Mesenteric fat pad (tissue), 1 donor: ENCODE measurements around the gene SMAGP. TPM values are rescaled to one million over a fixed set of nuclear protein-coding genes. Genes with fewer than 3 reads are reported as not detected.
"Not testable (repeated sequence)": the region's sequence is repeated elsewhere in the genome, so short reads cannot be mapped to it uniquely, and the experiment has no call there.

ENCODE experiments used
- DNase-seq: peaks from one replicate; pipeline ENCODE4 v3.0.0-alpha.2; 2020; ENCODE audit warnings: low spot score
- long read RNA-seq: library from polyadenylated mRNA; unstranded; transcript quantifications from one replicate; pipeline ENCODE4 v2.0.0, GENCODE V29; 2020
- total RNA-seq: library from RNA; stranded (reverse); fragmentation: NEBNext Ultra II Directional; extraction: Animal tissue kit (Norgen Biotek cat#: 25700); gene quantifications from one replicate; pipeline ENCODE4 v1.2.1, GENCODE V29; 2021
- donor health status: DM: yes; HTN: yes; CAD: no.

SMAGP gene, protein sequence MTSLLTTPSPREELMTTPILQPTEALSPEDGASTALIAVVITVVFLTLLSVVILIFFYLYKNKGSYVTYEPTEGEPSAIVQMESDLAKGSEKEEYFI
- total RNA-seq, result 10.1 TPM
- long read RNA-seq, transcript SMAGP-203 (4 exons, 2,350 nt), result major isoform, 23 of 33 reads
- long read RNA-seq, partial matches to known transcripts, result 6 of 33 reads
- long read RNA-seq, other reads (novel, unspliced or antisense), result 3 of 33 reads

GRCh38 chr12:51270067-51270950 lies at the start of gene SMAGP:
Gene SMAGP (minus strand): TSS chr12:51270415. CDS start chr12:51269278, 1,137 bp downstream.
- peak; percentile 91 for DNase-seq

DNA sequence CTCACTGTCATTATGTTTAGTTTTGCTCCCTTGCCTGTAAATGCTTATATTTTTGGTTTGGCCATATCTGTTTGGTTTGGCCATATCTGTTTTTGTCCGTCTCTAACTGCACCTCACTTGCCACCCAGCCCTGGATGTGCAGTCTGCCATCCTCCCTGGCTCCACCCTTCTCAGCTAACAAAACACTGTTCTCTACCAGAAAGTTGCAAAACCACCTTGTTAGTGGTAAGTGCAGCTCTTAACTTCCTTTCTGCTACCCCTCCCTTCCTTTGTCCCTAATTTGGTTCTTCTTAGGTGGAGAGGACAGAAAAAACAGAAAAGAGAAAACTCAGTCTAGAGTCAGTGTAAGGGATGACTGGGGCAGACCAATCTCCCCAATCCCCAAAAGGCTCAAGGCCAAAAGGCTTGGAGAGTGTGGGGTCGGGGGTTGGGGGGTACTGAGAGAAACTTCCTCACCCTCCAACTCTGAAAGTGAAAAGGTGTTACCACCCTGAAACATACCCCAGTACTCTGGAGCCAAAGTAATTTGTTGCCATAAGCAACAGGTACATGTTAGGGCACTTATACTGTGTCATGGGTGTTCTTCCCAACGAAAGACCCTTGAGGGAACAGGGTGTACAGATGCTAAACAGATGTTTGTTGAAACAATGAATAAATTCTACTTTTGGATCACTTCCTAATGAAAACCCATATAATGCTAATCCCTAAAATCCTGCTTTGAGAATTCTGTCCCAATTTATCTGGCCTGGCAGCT lies 48.8 kb upstream of the SMAGP start:
- DNase-seq, result no peak

- not testable (repeated sequence) for DNase-seq
Measured at GRCh38 chr12:51318057-51318806, 48.0 kb upstream of the SMAGP start.

DNA sequence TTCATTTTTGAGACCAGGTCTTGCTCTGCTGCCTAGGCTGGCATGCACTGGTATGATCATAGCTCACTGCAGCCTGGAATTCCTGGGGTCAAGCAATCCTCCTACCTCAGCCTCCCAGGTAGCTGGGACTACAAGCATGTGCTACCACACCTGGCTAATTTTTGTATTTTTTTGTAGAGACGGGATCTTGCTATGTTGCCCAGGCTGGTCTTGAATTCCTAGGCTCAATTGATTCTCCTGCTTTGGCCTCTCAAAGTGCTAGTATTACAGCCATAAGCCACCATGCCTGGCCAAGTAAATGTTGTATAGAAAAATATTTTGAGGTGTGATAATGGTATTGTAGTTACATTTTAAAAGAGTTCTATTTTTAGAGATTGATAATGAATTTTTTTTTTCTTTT lies 41.2 kb upstream of the SMAGP start:
- no peak for DNase-seq

DNA sequence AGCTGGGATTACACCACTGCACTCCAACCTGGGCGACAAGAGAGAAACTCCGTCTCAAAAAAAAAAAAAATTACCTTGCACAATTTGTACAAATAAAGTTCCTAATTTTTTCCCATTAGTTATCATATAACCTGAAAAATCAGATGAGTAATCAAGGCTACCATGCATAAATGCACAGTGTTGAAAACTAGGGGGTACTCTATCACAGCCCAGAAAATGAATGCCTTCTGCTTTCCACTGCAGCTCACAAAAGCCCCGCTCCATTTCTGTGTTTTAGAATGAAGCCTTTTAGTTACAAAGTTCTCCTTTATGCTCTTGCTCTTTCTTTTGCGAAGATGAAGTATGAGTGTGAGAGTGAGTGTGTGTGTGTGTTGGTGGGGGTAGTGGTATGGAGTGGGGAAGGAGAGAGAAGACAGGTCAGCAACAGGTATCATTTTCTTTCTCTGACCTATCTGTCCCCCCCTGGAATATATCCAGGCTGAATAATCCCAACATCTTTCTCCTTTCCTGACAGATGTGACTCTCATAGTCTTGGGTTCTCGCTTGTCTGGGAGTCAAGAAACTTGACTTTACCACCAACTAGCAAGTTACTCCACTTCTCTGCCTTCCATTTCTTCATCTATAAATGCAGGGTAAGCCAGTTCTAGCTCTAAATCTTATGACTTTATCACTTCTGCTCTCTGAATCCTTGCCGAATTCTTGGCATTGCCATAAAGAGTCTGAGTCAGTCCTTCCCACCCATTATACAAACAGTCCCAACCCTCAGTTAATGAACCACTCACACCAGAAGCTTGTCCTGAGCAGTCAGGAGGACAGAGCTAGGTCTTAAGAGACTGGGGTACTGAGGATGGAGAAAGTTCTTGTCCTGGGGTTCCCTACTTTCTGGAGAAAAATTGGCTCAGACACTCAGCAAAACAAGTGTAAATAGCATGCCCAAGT lies 37.7 kb upstream of the SMAGP start:
- no peak for DNase-seq

GRCh38 chr12:51306507-51306906 lies 36.3 kb upstream of the SMAGP start:
- DNase-seq, result no peak

DNA sequence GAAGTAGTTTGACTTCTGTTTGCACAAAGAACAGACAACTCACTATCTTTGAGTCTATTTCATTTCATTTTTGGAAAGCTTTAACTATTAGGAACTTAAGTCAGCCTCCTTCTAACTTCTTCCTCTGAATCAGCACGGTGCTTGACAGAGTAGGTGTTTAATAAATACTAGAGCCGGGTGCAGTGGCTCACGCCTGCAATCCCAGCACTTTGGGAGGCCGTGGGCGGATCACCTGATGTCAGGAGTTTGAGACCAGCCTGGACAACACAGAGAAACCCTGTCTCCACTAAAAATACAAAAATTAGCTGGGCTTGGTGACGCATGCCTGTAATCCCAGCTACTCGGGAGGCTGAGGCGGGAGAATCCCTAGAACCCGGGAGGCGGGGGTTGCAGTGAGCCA lies 30.6 kb upstream of the SMAGP start:
- not testable (repeated sequence) for DNase-seq

DNA sequence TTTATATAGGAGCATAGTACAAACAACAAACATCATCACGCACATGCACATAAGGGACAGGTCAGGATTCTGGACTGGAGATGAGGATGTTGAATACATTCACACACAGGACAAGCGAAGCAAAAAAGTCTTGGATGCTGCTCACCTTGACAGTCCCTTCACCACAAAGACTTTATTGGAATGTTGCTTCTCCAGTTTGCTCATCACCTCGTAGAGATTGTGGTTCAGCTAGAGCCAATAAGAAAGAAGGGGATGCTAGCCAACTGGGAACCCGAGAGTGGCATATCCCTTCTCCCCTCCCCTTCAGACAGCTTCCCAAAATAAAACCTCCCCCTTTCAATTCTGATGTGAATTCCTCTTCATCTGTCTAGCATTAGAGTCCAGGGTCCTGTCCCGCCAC lies 25.4 kb upstream of the SMAGP start:
- no peak for DNase-seq

DNA sequence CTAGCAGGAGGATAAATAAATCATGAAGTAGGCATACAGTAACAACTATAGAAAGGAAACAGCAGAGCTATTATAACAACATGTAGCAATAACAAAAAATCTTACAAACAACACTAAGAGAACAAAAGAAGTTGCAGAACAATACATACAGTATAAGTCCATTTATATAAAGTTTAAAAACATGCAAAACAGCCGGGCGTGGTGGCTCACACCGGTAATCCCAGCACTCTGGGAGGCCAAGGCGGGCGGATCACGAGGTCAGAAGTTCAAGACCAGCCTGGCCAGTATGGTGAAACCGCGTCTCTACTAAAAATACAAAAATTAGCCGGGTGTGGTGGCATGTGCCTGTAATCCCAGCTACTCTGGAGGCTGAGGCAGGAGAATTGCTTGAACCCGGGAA lies 23.9 kb upstream of the SMAGP start:
- not testable (repeated sequence) for DNase-seq

GRCh38 chr12:51293696-51294095 lies 23.5 kb upstream of the SMAGP start:
- no peak for DNase-seq

GRCh38 chr12:51291603-51292513 lies 21.6 kb upstream of the SMAGP start:
- not testable (repeated sequence) for DNase-seq

DNA sequence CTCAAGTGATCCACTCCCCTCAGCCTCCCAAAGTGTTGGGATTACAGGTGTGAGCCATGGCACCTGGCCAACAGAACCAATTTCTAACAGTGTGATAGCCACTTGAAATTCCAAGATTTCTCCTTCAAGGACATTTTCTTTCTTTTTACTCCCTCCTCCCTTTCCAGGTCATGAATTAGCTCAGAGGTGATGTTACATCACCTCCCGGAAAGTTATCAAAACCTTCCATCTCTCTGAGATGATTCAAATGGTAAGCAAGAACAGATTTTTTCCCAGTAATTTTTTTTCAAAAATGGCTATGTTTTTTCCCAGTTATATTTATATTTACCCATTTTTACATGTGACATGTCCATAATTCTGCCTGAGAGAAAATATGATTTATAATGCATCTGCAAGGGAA lies 15.6 kb upstream of the SMAGP start:
- no peak for DNase-seq

DNA sequence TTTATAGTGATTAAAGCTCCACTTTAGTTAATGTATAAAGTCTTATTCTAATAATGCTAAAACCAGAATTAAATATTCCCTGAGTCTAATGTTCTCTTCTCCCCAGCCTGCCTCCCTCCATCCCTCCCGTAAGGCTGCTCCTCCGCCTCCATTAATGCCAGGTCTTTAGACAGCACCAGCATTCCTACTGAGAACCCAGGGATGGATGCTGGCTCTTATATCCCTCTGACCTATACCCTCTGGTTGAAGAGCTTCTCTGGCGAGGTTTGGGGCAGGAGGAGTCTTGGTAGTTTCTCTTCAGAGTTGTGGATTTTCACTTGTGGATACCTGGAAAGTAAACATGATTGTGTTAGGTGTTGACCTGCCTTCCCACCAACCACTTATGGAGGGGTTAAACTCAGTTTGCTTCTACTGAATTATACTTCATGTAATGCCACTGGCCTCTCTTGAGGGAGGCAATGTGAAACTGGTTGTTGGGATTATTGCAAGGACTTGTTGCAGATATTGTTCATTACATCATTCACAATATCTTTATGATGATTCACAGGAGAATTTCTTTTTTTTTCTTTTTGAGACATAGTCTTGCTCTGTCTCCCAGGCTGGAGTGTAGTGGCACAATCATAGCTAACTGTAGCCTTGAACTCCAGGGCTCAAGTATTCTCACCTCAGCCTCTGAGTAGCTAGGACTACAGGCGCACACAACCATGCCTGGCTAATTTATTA lies 11.1 kb upstream of the SMAGP start:
- peak; percentile 39 for DNase-seq

DNA sequence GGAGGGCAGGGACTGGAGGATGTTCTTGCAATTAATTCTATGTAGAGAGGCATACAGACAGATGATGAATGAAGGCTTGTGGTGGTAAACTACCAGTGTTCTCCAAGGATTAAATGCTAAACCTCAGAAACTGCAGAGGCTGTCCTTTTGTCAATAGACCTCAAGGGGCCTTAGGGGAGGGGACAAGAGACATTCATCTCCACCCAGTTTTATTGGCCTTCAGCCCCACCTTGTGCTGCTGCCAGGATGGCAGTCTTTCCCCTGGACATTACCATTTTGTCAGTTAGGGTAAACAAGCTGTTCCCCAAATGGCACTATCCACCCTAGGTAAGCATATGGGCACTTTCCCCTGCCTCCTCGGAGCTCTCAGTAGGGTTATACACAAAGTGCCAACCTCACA lies 4.9 kb upstream of the SMAGP start:
- no peak for DNase-seq

GRCh38 chr12:51272810-51273209 lies 2.6 kb upstream of the SMAGP start:
- not testable (repeated sequence) for DNase-seq

- no peak for DNase-seq
Measured at GRCh38 chr12:51270951-51271518, 820 bp upstream of the SMAGP start.

DNA sequence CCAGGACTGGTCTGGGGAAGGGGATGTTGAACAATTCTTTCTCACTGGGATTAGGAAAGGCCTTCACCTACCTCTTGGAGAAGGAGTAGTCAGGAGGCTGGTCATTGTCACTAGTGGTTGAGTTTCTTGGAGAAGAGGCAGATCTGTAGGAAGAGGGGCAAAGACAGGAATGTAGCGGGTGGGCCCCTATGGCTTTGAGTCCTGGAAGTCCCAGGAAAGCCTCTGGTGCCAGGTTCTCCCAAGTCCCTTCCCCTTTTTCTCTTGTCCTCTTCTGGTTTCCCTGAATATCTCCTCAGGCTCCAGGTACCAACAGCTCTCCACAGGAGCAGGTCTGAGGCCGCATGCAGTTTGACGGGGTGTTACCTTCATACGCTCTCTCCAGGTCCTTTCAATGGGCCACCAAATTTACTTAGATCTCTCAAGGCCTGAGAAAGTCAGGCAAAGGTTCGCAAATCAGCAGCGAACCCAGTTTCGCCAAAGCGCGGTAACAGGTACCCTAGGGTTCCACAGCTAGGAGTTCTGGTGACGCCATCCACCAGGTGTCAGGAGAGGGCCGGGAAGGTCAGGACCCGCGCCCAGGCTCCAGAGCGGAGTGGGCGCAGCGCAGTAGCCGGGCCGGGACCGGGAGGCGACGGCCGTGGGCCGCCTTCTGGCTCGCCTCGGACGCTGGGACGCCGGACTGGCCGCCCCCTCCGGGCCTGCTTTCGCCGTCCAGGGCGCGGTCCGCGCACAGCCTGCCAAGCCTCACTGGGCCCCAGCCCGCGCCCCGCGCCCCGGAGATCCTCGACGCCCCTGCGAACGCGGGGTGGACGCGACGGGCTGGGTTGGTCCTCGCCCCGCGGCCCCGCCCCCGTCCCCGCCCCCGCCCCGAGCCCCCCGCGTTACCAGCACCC lies 795 bp downstream of the SMAGP start:
- no peak for DNase-seq
